ENCODE results near the gene DEGS1.

DNA sequence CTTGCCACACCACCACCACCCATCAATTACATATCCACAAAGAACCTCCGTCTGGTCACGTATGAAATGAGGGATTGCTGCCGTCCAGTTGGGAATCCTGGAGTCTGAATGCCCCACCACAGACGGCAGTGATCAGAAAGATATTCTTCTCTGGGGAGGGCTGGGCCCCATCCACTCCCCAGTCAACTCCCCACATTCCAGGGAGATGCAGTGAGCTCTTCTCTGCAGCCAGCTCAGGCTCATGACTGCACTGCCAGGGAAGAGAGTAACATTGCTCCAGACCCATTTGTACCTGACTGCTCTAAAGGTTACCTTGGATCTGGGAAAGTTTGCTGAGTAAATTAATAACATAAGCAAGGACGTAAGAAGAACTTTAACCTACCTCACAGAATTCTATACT, 18.3 kb downstream of the DEGS1 start:
- TF ChIP-seq, protein P1, sequence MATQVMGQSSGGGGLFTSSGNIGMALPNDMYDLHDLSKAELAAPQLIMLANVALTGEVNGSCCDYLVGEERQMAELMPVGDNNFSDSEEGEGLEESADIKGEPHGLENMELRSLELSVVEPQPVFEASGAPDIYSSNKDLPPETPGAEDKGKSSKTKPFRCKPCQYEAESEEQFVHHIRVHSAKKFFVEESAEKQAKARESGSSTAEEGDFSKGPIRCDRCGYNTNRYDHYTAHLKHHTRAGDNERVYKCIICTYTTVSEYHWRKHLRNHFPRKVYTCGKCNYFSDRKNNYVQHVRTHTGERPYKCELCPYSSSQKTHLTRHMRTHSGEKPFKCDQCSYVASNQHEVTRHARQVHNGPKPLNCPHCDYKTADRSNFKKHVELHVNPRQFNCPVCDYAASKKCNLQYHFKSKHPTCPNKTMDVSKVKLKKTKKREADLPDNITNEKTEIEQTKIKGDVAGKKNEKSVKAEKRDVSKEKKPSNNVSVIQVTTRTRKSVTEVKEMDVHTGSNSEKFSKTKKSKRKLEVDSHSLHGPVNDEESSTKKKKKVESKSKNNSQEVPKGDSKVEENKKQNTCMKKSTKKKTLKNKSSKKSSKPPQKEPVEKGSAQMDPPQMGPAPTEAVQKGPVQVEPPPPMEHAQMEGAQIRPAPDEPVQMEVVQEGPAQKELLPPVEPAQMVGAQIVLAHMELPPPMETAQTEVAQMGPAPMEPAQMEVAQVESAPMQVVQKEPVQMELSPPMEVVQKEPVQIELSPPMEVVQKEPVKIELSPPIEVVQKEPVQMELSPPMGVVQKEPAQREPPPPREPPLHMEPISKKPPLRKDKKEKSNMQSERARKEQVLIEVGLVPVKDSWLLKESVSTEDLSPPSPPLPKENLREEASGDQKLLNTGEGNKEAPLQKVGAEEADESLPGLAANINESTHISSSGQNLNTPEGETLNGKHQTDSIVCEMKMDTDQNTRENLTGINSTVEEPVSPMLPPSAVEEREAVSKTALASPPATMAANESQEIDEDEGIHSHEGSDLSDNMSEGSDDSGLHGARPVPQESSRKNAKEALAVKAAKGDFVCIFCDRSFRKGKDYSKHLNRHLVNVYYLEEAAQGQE (IDR thresholded peaks at IDR 0.05; ENCODE audit: unreplicated experiment): no peak
- no peak for TF ChIP-seq NANOG (IDR thresholded peaks at IDR 0.05; ENCODE audit: borderline replicate concordance)
- TF ChIP-seq POLR2AphosphoS5 (IDR thresholded peaks at IDR 0.05; ENCODE audit: low read depth): no peak
- TF ChIP-seq, protein P2, sequence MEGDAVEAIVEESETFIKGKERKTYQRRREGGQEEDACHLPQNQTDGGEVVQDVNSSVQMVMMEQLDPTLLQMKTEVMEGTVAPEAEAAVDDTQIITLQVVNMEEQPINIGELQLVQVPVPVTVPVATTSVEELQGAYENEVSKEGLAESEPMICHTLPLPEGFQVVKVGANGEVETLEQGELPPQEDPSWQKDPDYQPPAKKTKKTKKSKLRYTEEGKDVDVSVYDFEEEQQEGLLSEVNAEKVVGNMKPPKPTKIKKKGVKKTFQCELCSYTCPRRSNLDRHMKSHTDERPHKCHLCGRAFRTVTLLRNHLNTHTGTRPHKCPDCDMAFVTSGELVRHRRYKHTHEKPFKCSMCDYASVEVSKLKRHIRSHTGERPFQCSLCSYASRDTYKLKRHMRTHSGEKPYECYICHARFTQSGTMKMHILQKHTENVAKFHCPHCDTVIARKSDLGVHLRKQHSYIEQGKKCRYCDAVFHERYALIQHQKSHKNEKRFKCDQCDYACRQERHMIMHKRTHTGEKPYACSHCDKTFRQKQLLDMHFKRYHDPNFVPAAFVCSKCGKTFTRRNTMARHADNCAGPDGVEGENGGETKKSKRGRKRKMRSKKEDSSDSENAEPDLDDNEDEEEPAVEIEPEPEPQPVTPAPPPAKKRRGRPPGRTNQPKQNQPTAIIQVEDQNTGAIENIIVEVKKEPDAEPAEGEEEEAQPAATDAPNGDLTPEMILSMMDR (conservative IDR thresholded peaks at IDR 0.05; ENCODE audit: low read depth in 2 of 2): no peak
- no peak for TF ChIP-seq CREB1 (CRISPR knock-in tag; IDR thresholded peaks at IDR 0.05; ENCODE audit: low read depth)
- no peak for TF ChIP-seq EZH2 (IDR thresholded peaks at IDR 0.05; ENCODE audit: low read depth, unreplicated experiment)
- TF ChIP-seq EZH2phosphoT487 (IDR thresholded peaks at IDR 0.05; ENCODE audit: unreplicated experiment): no peak
- TF ChIP-seq ZNF331 (CRISPR knock-in tag; IDR thresholded peaks at IDR 0.05; ENCODE audit: low read depth): no peak
- TF ChIP-seq, protein P3, sequence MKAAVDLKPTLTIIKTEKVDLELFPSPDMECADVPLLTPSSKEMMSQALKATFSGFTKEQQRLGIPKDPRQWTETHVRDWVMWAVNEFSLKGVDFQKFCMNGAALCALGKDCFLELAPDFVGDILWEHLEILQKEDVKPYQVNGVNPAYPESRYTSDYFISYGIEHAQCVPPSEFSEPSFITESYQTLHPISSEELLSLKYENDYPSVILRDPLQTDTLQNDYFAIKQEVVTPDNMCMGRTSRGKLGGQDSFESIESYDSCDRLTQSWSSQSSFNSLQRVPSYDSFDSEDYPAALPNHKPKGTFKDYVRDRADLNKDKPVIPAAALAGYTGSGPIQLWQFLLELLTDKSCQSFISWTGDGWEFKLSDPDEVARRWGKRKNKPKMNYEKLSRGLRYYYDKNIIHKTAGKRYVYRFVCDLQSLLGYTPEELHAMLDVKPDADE (IDR thresholded peaks at IDR 0.05): no peak
- TF ChIP-seq JUNB (IDR thresholded peaks at IDR 0.05; ENCODE audit: unreplicated experiment): no peak
- TF ChIP-seq ZNF114 (CRISPR knock-in tag; IDR thresholded peaks at IDR 0.05): no peak
- TF ChIP-seq STAT1 (IDR thresholded peaks at IDR 0.05; ENCODE audit: unreplicated experiment): no peak
- TF ChIP-seq, protein P4, sequence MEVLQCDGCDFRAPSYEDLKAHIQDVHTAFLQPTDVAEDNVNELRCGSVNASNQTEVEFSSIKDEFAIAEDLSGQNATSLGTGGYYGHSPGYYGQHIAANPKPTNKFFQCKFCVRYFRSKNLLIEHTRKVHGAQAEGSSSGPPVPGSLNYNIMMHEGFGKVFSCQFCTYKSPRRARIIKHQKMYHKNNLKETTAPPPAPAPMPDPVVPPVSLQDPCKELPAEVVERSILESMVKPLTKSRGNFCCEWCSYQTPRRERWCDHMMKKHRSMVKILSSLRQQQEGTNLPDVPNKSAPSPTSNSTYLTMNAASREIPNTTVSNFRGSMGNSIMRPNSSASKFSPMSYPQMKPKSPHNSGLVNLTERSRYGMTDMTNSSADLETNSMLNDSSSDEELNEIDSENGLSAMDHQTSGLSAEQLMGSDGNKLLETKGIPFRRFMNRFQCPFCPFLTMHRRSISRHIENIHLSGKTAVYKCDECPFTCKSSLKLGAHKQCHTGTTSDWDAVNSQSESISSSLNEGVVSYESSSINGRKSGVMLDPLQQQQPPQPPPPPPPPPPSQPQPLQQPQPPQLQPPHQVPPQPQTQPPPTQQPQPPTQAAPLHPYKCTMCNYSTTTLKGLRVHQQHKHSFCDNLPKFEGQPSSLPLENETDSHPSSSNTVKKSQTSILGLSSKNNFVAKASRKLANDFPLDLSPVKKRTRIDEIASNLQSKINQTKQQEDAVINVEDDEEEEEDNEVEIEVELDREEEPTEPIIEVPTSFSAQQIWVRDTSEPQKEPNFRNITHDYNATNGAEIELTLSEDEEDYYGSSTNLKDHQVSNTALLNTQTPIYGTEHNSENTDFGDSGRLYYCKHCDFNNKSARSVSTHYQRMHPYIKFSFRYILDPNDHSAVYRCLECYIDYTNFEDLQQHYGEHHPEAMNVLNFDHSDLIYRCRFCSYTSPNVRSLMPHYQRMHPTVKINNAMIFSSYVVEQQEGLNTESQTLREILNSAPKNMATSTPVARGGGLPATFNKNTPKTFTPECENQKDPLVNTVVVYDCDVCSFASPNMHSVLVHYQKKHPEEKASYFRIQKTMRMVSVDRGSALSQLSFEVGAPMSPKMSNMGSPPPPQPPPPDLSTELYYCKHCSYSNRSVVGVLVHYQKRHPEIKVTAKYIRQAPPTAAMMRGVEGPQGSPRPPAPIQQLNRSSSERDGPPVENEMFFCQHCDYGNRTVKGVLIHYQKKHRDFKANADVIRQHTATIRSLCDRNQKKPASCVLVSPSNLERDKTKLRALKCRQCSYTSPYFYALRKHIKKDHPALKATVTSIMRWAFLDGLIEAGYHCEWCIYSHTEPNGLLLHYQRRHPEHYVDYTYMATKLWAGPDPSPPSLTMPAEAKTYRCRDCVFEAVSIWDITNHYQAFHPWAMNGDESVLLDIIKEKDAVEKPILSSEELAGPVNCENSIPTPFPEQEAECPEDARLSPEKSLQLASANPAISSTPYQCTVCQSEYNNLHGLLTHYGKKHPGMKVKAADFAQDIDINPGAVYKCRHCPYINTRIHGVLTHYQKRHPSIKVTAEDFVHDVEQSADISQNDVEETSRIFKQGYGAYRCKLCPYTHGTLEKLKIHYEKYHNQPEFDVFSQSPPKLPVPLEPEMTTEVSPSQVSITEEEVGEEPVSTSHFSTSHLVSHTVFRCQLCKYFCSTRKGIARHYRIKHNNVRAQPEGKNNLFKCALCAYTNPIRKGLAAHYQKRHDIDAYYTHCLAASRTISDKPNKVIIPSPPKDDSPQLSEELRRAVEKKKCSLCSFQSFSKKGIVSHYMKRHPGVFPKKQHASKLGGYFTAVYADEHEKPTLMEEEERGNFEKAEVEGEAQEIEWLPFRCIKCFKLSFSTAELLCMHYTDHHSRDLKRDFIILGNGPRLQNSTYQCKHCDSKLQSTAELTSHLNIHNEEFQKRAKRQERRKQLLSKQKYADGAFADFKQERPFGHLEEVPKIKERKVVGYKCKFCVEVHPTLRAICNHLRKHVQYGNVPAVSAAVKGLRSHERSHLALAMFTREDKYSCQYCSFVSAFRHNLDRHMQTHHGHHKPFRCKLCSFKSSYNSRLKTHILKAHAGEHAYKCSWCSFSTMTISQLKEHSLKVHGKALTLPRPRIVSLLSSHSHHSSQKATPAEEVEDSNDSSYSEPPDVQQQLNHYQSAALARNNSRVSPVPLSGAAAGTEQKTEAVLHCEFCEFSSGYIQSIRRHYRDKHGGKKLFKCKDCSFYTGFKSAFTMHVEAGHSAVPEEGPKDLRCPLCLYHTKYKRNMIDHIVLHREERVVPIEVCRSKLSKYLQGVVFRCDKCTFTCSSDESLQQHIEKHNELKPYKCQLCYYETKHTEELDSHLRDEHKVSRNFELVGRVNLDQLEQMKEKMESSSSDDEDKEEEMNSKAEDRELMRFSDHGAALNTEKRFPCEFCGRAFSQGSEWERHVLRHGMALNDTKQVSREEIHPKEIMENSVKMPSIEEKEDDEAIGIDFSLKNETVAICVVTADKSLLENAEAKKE (CRISPR knock-in tag; IDR thresholded peaks at IDR 0.05): no peak

Measured in GM23338 (cell line).